Cardiac muscle cell (in vitro differentiated cells and primary cell): ENCODE results near the gene BPIFB4. TPM values are rescaled to one million over a fixed set of nuclear protein-coding genes. Genes with fewer than 3 reads are reported as not detected.

Source experiments
- DNase-seq, 2 donors: peaks; one replicate each; pipeline versions ENCODE4 v3.0.0 to v3.0.0-alpha.2; 2010 to 2017; ENCODE audit warnings: low read depth in 1 of 2, low spot score in 1 of 2
- H3K27ac ChIP-seq: fragments of 200-600 bp; sonication (generic); 2 replicates; pipeline ENCODE4 v1.5.1; 2016
- H3K27me3 ChIP-seq: fragments of 200-600 bp; sonication (generic); 2 replicates; pipeline ENCODE4 v1.6.0; 2016; ENCODE audit warnings: control low read depth
- H3K36me3 ChIP-seq: fragments of 200-600 bp; sonication (generic); 2 replicates; pipeline ENCODE4 v1.5.1; 2016; ENCODE audit warnings: control low read depth
- H3K4me1 ChIP-seq: fragments of 200-600 bp; sonication (generic); 2 replicates; pipeline ENCODE4 v1.8.1; 2017; ENCODE audit warnings: low read depth, mild to moderate bottlenecking, mixed run types
- H3K4me3 ChIP-seq: fragments of 200-600 bp; sonication (generic); 2 replicates; pipeline ENCODE4 v1.5.1; 2016; ENCODE audit warnings: mild to moderate bottlenecking
- H3K9me3 ChIP-seq: fragments of 200-600 bp; sonication (generic); 2 replicates; pipeline ENCODE4 v1.5.1; 2017; ENCODE audit warnings: low read depth, mild to moderate bottlenecking, control low read depth
- CTCF ChIP-seq: IDR thresholded peaks from 2 replicates; pipeline ENCODE4 v1.5.1; 2012; ENCODE audit warnings: low read depth, mild to moderate bottlenecking, low read length
- polyA plus RNA-seq: library from polyadenylated mRNA; unstranded; fragments of >200 nt; fragmentation: Nextera tagmentation; extraction: Ambion mirVana; gene quantifications from 2 replicates; pipeline ENCODE4 v1.2.1, GENCODE V29; 2016
- total RNA-seq: library from RNA; depleted of rRNA; stranded (reverse); fragments of >200 nt; gene quantifications from 2 replicates; pipeline ENCODE4 v1.2.3, GENCODE V29; 2016

BPIFB4 gene
- total and polyA plus RNA-seq, 2 experiments from 2014 or later: not detected

GRCh38 chr20:33158637-33159385, 79.4 kb downstream of the BPIFB4 start:
- no peak for DNase-seq
- no peaks in the 10 kb centered on the region for H3K4me1 ChIP-seq
- TF ChIP-seq CTCF: no peak

GRCh38 chr20:33159713-33160112, 80.3 kb downstream of the BPIFB4 start:
- H3K27ac ChIP-seq: no peak overlapping the region
- no peak overlapping the region for H3K4me3 ChIP-seq
- no peak for DNase-seq
- no peak for TF ChIP-seq CTCF
- H3K4me1 ChIP-seq: no peaks in the 10 kb centered on the region
- no peaks in the 10 kb centered on the region for H3K9me3 ChIP-seq
- H3K27me3 ChIP-seq: peaks cover 6% of the 10 kb centered on the region
- H3K36me3 ChIP-seq: no peaks in the 10 kb centered on the region

More at GRCh38 chr20:33158637-33159385, 79.4 kb downstream of the BPIFB4 start:
- Histone ChIP-seq H3K36me3 (no peaks in the 10 kb centered on the region), H3K9me3 (no peaks in the 10 kb centered on the region), H3K4me3 (no peak overlapping the region), H3K27ac (no peak overlapping the region), H3K27me3 (peaks cover 12% of the 10 kb centered on the region)

GRCh38 chr20:33160681-33161080, 81.2 kb downstream of the BPIFB4 start:
- Histone ChIP-seq H3K27me3 (peaks cover 6% of the 10 kb centered on the region), H3K4me3 (no peak overlapping the region), H3K4me1 (no peaks in the 10 kb centered on the region), H3K36me3 (no peaks in the 10 kb centered on the region), H3K9me3 (no peaks in the 10 kb centered on the region), H3K27ac (no peak overlapping the region)
- no peak for DNase-seq
- no peak for TF ChIP-seq CTCF

Other genes with a start within 250 kb of the BPIFB4 start
- not detected in 2 replicates for gene EFCAB8, start 220.7 kb upstream of the BPIFB4 start, total RNA-seq
- 0.54 TPM in 1 of 2 replicates, not detected in the other for gene EFCAB8, start 220.7 kb upstream of the BPIFB4 start, polyA plus RNA-seq
- gene SUN5, start 75.2 kb upstream of the BPIFB4 start, total RNA-seq: not detected in 2 replicates
- gene SUN5, start 75.2 kb upstream of the BPIFB4 start, polyA plus RNA-seq: not detected in 2 replicates
- not detected in 2 replicates for gene BPIFB2, start 71.9 kb upstream of the BPIFB4 start, total RNA-seq
- gene BPIFB2, start 71.9 kb upstream of the BPIFB4 start, polyA plus RNA-seq: not detected in 2 replicates
- not detected in 2 replicates for gene BPIFB6, start 48.0 kb upstream of the BPIFB4 start, total RNA-seq
- not detected in 2 replicates for gene BPIFB6, start 48.0 kb upstream of the BPIFB4 start, polyA plus RNA-seq
- not detected in 2 replicates for gene BPIFB3, start 25.7 kb upstream of the BPIFB4 start, total RNA-seq
- gene BPIFB3, start 25.7 kb upstream of the BPIFB4 start, polyA plus RNA-seq: not detected in 2 replicates
- gene BPIFA2, start 88.5 kb downstream of the BPIFB4 start, total RNA-seq: not detected in 2 replicates
- gene BPIFA2, start 88.5 kb downstream of the BPIFB4 start, polyA plus RNA-seq: not detected in 2 replicates
- not detected in 2 replicates for gene BPIFA3, start 137.7 kb downstream of the BPIFB4 start, total RNA-seq
- gene BPIFA3, start 137.7 kb downstream of the BPIFB4 start, polyA plus RNA-seq: not detected in 2 replicates
- gene BPIFA1, start 156.4 kb downstream of the BPIFB4 start, total RNA-seq: not detected in 2 replicates
- not detected in 2 replicates for gene BPIFA1, start 156.4 kb downstream of the BPIFB4 start, polyA plus RNA-seq
- not detected in 2 replicates for gene BPIFB1, start 203.6 kb downstream of the BPIFB4 start, total RNA-seq
- not detected in 2 replicates for gene BPIFB1, start 203.6 kb downstream of the BPIFB4 start, polyA plus RNA-seq